ENCODE results near the gene TIAL1.

GRCh38 chr10:119619215-119619614, 22.5 kb upstream of the TIAL1 start:
- no peak for TF ChIP-seq CTCF (IDR thresholded peaks at IDR 0.05 in 2 of 3, conservative IDR thresholded peaks at IDR 0.05 in 1 of 3; ENCODE audit: control insufficient read depth in 2 of 3, extremely low read depth in 1 of 3, insufficient read depth in 1 of 3, low read depth in 3 of 3, low read length in 3 of 3)
- no peak for TF ChIP-seq ZBTB11 (CRISPR knock-in tag; IDR thresholded peaks at IDR 0.05)
- TF ChIP-seq GABPA (IDR thresholded peaks at IDR 0.05; ENCODE audit: low read depth): no peak
- no peak for TF ChIP-seq USF2 (IDR thresholded peaks at IDR 0.05; ENCODE audit: borderline replicate concordance, low read depth, low read length)
- no peak for TF ChIP-seq E2F8 (IDR thresholded peaks at IDR 0.05; ENCODE audit: low read depth, partially characterized antibody)
- TF ChIP-seq POLR2A (IDR thresholded peaks at IDR 0.05; ENCODE audit: low read depth, low read length): no peak
- no peak for TF ChIP-seq RB1 (IDR thresholded peaks at IDR 0.05; ENCODE audit: borderline replicate concordance)
- TF ChIP-seq EZH2 (IDR thresholded peaks at IDR 0.05; ENCODE audit: borderline replicate concordance, control insufficient read depth, low read depth, low read length): no peak
- TF ChIP-seq SPI1 (IDR thresholded peaks at IDR 0.05; ENCODE audit: borderline replicate concordance, insufficient read depth, low read depth, low read length): no peak
- no peak for TF ChIP-seq POLR2AphosphoS5 (IDR thresholded peaks at IDR 0.05; ENCODE audit: low read length)
- no peak for TF ChIP-seq TCF12 (IDR thresholded peaks at IDR 0.05; ENCODE audit: low read depth, low read length)
